NCI-H187 (cell line): ENCODE measurements around the gene DHX40.
"Not testable (repeated sequence)": the region's sequence is repeated elsewhere in the genome, so short reads cannot be mapped to it uniquely, and the experiment has no call there.

ENCODE experiments used
- DNase-seq, 2 experiments: peaks; one replicate each; lab custom pipeline; 2025; lab: John Stamatoyannopoulos, UW

DHX40 gene

DNA sequence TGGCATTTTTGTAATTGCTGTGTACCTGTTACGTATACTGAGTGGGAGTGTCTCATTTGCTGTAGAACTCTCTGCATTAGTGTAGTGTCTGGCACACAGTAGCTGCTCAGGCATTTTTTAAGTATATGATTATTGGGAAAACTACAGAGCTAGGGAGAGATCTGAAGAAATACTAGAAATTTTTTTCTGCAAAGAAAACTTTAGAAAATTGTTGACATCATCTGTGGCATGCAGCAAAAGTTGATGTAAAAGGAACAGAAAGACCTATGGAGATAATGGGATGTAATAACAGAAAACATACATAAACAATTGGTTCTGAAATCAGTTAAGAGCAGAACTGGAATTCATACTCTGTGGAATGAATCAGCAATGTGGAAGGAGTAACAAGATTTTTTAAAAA is 65.9 kb downstream of the DHX40 start:
- DNase-seq, result no peak

DNA sequence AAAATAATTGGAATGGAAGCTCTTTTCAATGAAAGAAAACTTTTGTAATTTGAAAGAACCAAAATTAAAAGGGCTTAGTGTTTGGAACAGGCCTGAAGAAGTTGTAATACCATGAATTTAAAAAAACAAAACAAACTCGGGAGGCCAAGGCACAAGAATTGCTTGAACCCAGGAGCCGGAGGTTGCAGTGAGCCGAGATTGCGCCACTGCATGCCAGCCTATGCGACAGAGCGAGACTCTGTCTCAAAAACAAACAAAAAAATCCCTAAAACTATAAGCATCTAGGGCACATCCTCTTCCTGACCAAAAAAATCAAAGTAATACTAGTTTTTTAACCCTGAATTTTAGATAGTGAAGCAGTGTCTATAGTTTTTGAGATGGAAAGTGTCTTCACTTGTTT is 67.0 kb downstream of the DHX40 start:
- no peak for DNase-seq

DNA sequence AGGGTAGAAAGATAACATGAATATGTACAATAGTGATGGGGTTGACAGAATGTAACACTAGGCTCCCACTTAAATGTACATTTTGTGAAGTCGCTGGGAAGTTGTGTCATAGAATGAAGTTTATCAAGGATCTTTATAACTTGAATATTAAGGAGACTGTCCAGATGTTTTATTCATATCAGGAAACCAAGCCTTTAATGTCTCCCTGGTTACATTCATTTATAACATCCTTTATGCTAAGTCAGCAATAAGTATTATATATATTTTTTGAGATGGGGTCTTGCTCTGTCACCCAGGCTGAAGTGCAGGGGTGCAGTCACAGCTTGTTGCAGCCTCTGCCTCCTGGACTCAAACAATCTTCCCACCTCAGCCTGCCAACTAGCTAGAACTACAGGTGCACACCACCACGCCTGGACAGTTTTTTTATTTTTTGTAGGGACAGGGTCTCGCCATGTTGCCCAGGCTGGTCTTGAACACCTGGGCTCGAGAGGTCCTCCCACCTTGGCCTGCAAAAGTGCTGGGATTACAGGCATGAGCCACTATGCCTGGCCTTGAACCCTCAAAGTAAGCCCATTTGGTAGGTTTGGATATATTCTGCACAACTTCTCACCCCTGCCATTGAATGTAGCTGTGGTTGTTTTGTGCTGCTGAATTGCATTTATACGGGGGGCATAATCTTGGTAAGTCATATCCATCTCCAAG is 68.4 kb downstream of the DHX40 start:
- DNase-seq, result no peak

DNA sequence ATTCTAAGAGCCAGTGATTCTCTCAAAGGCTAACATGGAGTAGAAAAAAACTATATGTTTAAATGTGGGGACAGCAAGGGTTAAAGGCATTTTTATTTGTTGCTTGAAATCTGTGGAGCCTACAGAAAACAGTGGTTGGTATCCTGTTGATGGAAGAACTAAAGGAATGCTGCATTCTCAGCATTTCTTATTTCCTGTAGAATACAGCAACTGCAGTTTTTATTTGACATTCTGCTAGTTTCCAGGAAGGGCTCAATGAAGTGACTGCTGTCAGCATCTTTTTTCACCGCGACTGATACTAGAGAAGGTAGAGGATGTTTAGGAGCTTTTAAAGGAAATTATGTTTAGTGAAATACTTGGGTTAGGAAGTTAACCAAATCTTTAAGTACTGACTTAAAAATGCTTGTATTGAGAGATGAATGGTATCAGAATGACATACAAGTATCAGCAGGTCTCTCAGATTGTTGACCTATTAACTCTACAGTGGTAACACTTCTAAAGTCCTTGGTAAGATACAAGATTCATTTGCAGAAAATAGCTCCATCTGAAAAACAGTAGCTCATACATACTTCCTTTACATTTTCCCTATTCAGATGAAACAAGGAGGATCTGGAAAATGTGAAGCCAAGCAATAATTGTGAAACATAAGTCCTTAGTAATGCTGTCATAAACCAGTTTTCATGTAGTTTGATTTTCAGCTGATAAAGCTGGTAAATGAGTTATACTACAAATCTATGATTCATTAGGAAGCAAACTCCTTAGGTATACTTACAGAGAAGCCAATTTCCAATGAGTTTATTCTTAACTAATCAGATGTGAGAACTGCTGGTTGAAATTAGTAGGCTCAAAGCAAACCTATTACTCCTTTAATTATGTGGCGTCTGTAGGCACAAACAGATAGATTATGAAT is 69.5 kb downstream of the DHX40 start:
- DNase-seq, result no peak

DNA sequence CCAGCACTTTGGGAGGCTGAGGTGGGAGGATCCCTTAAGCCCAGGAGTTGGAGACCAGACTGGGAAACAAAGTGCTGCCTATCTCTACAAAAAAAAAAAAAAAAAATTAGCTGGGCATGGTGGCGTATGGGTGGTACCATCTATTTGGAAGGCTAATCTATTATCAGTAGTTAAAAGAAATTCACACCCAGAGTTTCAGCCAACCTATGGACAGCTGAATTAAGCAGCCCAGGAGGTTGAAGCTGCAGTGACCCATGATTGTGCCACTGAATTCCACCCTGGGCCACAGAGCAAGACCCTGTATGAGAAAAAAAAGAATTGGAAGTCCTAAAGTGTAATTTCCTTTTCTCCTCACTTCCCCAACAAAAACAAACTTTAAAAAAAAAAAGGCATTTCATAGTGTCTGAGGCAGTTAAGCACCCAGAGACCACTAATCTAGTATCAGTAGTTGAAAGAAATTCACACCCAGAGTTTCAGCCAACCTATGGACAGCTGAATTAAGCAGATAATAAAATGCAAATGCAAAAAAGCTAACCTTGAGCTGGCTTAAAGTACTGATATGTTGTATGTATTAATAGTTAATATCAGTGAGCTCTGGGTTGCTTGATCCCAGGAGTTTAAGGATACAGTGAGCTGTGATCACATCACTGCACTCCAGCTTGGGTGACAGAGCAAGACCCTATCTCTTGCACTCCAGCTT is 72.4 kb downstream of the DHX40 start:
- no peak for DNase-seq

DNA sequence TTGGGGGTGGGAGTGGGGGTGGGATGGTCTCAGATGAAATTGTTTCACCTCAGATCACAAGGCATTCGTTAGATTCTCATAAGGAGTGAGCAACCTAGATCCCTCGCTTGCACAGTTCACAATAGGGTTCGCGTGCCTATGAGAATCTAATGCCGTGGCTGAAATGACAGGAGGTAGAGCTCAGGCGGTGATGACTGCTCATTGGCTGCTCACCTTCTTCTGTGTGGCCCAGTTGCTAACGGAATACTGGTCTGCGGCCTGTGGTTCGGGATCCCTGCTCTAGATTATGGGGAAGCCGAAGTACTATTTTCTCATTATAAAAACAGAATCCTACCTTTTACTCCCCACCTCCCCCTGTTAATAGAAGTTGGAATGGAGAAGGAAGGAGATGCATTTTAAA is 73.1 kb downstream of the DHX40 start:
- DNase-seq, result no peak

DNA sequence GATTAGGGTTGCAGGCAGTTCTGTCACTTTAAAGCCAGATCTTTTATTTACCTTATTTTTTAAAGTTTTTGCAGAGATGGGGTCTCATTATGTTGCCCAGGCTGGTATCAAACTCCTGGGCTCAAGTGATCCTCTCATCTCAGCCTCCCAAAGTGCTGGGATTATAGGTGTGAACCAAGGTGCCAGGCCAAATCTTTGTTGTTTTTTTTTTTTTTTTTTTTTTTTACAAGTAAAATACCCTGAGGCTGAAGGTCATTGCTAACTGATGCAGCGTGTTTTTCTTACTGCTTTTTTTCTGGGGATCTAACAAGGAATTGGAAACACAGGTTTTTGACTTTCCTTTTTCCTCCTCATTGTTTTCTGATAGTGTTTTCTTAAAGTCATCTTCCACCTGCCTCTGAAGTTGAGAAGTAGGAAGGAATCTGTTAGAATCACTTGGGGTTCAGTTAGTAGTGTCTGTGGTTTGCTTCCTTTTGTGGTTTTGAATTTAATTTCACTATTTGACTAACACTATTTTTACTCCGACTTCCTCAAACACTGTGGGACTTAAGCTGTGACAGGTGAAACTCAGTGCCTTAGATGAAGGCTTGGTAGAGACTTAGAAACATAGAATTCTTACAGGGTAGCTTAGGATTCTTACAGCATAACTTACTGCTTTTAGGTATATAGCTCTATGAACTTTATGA is 76.5 kb downstream of the DHX40 start:
- no peak for DNase-seq

DNA sequence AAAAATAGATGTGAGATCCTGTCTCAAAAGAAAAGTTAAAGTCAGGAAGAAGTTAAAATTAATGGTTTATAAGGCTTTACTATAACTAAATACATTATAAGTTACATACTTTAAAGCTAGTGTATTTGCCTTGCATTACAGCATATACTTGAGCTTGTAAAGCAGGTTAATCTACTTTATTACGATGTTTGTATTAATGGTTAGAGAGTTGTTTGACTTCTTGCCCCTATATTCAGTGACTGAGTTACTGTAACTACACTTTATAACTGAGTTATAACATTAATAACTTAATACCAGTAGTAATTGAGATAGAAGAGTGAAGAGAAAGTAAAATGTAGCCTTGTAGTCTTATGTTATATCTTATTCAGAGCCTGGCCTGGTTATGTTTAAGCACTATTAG is 77.2 kb downstream of the DHX40 start:
- no peak for DNase-seq

DNA sequence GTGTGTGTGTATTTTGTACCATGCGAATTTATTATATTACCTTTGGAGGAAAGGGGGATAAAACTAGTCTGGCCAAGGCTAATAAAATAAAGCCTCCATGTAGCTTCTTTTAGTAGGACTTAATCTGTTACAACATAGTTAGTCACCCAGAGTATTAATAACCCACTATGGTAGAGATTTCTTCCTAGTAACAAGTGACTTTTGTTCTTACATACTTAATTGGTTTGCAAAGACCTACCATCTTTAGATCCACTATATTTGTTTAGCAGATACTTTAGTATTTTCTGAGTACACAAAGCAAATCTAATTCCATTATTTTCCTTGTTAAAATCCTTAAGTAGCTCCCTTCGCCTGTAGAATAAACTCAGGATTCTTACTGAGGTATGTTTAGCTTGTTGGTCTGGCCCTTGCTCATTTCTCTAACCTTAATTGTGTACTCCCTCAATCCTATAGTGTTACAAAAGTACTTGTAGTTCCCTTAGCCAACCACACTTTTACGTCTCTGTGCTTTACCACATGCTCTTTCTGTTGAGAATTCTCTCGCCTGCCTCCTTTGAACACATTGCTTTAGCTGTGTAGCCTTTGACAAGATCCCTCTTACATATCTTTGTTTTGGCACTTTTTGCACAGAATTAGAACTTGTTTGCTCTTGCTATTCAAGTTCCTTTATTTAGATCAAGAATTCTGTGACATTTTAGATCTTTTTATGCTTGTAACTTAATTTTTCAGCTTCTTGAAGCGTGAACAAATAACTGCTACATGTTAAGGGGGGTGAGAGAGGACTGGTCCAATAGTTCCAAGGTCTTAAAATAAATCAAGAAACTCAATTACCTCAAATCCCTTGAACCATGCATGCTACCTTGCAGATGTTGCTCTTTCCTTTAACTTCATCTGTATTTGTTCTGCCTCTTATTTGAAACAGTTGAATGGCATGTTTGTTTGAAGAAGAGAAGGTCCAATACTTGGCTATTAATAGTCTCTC is 78.0 kb downstream of the DHX40 start:
- no peak for DNase-seq

DNA sequence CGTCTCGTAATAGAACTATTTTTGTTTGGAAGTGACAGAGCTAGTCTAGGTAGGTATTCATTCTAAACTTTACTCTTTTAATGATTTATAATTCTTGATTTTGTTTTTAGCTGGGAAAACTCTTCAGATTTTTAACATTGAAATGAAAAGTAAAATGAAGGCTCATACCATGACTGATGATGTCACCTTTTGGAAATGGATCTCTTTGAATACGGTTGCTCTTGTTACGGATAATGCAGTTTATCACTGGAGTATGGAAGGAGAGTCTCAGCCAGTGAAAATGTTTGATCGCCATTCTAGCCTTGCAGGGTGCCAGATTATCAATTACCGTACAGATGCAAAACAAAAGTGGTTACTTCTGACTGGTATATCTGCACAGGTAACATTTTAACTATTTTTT is 81.9 kb downstream of the DHX40 start:
- DNase-seq, result no peak

DNA sequence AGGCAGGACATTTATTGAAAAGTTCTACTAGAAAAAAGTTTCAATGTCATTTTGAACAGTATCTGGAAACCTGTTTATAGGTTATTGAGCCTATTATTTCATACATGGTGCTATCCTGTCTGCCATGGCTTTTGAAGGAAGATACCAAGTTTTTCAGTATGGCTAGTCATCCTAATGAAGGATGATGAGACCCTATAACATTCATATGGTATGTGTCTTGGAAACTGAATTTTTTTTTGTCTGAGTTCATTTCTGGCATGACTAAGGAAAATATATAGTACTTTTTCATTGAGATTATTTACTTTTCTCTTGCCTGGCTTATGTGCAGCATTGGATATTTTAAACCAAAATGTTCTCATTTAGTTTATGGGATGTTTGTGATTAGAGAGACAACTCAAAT is 84.5 kb downstream of the DHX40 start:
- DNase-seq, result no peak

DNA sequence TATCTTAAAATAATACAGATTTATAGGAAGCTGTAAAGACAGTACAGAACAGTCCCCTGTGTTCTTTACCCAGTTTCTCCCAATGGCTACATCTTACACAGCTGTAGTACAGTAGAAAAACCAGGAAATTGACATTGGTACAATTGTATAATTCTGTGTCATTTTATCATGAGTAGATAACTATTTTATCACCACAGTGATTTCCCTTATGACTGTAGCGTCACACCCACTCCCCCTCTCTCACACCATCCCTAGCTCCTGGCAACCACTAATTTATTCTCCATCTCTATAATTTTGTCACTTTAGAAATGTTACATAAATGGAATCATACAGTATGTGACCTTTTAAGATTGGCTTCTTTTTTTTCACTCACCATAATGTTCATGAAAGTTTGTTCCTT is 85.2 kb downstream of the DHX40 start:
- DNase-seq, result no peak

DNA sequence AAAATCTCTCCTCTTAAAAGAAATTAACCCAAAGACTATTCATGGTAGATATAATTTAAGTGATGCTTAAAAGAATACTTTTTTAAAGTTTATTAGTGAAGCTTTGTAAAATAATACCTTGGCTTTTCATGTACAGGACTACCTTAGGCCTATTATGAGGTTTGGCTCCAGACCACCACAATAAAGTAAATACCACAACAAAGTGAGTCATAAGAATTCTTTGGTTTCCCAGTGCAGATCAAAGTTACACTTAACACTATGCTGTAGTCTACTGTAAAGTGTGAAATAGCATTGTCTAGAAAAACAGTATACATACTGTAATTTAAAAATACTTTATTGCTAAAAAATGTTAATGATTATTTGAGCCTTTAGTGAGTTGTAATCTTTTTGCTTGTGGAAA is 85.9 kb downstream of the DHX40 start:
- DNase-seq, result no peak

DNA sequence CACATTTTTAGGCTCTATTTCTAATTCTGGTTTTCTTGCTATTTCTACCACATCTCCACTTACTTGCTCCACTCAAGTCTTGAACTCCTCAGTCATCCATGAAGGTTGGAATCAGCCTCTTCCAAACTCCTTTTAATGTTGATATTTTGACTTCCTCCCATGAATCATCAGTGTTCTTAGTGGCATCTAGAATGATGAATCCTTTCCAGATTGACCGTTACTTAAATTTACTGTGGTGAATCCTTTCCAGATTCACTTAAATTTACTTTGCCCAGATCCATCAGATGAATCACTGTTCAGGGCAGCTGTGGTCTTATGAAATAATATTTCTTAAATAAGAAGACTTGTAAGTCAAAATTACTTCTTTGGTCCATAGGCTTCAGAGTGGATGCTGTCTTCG is 86.7 kb downstream of the DHX40 start:
- no peak for DNase-seq

DNA sequence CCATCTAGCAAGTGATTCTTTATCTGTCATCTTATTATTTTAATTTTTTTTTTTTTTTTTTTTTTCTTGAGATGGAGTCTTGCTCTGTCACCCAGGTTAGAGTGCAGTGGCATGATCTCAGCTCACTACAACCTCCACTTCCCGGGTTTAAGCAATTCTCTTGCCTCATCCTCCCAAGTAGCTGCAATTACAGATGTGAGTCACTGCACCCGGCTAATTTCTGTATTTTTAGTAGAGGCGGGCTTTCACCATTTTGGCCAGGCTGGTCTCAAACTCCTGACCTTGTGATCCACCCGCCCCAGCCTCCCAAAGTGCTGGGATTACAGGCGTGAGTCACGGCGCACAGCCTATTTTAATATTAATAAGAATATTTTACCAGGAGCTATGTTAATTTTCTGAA is 91.2 kb downstream of the DHX40 start:
- not testable (repeated sequence) for DNase-seq
